GM18861 (cell line): Measurements from ENCODE around the gene SUMO4.
A peak's percentile ranks its signal among the peaks of the same experiment; 100 is the strongest.

Experiments
- ATAC-seq: cut with Tn5 transposase; IDR thresholded peaks from one replicate; pipeline ENCODE4 v1.9.1; 2021; ENCODE audit not compliant: unreplicated experiment

Gene SUMO4

GRCh38 chr6:149389509-149390297 is 10.4 kb upstream of the SUMO4 start:
- no peak for ATAC-seq

- no peak for ATAC-seq
These were observed 8.0 kb upstream of the SUMO4 start for GRCh38 chr6:149392093-149392492.

GRCh38 chr6:149392535-149392934 is 7.5 kb upstream of the SUMO4 start:
- peak; percentile 46 for ATAC-seq

GRCh38 chr6:149393002-149393679 is 6.9 kb upstream of the SUMO4 start:
- ATAC-seq = no peak

GRCh38 chr6:149395185-149395584 is 4.9 kb upstream of the SUMO4 start:
- ATAC-seq = no peak

GRCh38 chr6:149397384-149397783 is 2.7 kb upstream of the SUMO4 start:
- ATAC-seq = no peak

- ATAC-seq = no peak
These were observed 3.5 kb downstream of the SUMO4 start for GRCh38 chr6:149403534-149403933.

GRCh38 chr6:149405823-149406765 is 6.0 kb downstream of the SUMO4 start:
- ATAC-seq = no peak

GRCh38 chr6:149409617-149410016 is 9.6 kb downstream of the SUMO4 start:
- ATAC-seq = no peak

GRCh38 chr6:149410557-149410956 is 10.5 kb downstream of the SUMO4 start:
- ATAC-seq = no peak

GRCh38 chr6:149414009-149414408 is 13.9 kb downstream of the SUMO4 start:
- no peak for ATAC-seq

GRCh38 chr6:149414821-149415220 is 14.8 kb downstream of the SUMO4 start:
- no peak for ATAC-seq

- no peak for ATAC-seq
These were observed 19.8 kb downstream of the SUMO4 start for GRCh38 chr6:149419696-149420404.

- ATAC-seq = no peak
These were observed 21.1 kb downstream of the SUMO4 start for GRCh38 chr6:149421132-149421531.

GRCh38 chr6:149422581-149422980 is 22.5 kb downstream of the SUMO4 start:
- ATAC-seq = no peak

GRCh38 chr6:149423964-149424440 is 23.9 kb downstream of the SUMO4 start:
- ATAC-seq = no peak

GRCh38 chr6:149425224-149425623 is 25.2 kb downstream of the SUMO4 start:
- ATAC-seq = no peak

GRCh38 chr6:149425754-149426153 is 25.7 kb downstream of the SUMO4 start:
- no peak for ATAC-seq

GRCh38 chr6:149428606-149429005 is 28.5 kb downstream of the SUMO4 start:
- ATAC-seq = no peak
